Measurements from ENCODE around the gene GRAP2. TPM values are rescaled to one million over a fixed set of nuclear protein-coding genes. Genes with fewer than 3 reads are reported as not detected.
A peak's percentile ranks its signal among the peaks of the same experiment; 100 is the strongest.

GRAP2 gene
- total RNA-seq, 3 donors from 2014 or later (not counting 1 experiment from before 2014, with no cell fraction given) = 65.1 to 97.3 (median 92.2) TPM

GRCh38 chr22:39935612-39936011, 34.7 kb downstream of the GRAP2 start:
- no peak overlapping the region for H3K27ac ChIP-seq (ENCODE audit: low read length)

GRCh38 chr22:39936523-39937145, 35.8 kb downstream of the GRAP2 start:
- Mint-ChIP-seq H3K4me3 (peak overlapping the region; percentile 41), H3K36me3 (no peaks in the 10 kb centered on the region), H3K9me3 (no peaks in the 10 kb centered on the region), H3K27ac (peak overlapping the region; percentile 68 to 72), H3K27me3 (ENCODE audit: low read depth in 2 of 2) (no peaks in the 10 kb centered on the region), H3K4me1 (peaks cover 80 to 81% of the 10 kb centered on the region in 2 donors)
- DNase-seq (no peak), ATAC-seq (no peak)
- H3K27me3 ChIP-seq (ENCODE audit: control insufficient read depth, insufficient read depth, low read length) = no peaks in the 10 kb centered on the region
- peak overlapping the region; percentile 34 for H3K27ac ChIP-seq (ENCODE audit: low read length)
- no peaks in the 10 kb centered on the region for H3K9me3 ChIP-seq (ENCODE audit: control insufficient read depth, insufficient read depth, low read length)
- whole genome bisulfite sequencing (ENCODE audit: insufficient coverage) = 52% methylated on average over 6 of the region's 6 CpGs
- H3K36me3 ChIP-seq (ENCODE audit: control insufficient read depth, insufficient read depth, low read length) = no peaks in the 10 kb centered on the region
- intact Hi-C loops (cut with micrococcal nuclease) = no loop called here
- no peak overlapping the region for H3K4me3 ChIP-seq (ENCODE audit: low read length)
- no peak for TF ChIP-seq CTCF (IDR thresholded peaks at IDR 0.05)
- peaks cover 57% of the 10 kb centered on the region for H3K4me1 ChIP-seq (ENCODE audit: control insufficient read depth, insufficient read depth, low read length)

More at GRCh38 chr22:39935612-39936011, 34.7 kb downstream of the GRAP2 start:
- Mint-ChIP-seq H3K27ac (peak overlapping the region; percentile 68 to 72), H3K4me3 (peak overlapping the region; percentile 51), H3K9me3 (no peaks in the 10 kb centered on the region), H3K36me3 (no peaks in the 10 kb centered on the region), H3K4me1 (peaks cover 74 to 76% of the 10 kb centered on the region in 2 donors), H3K27me3 (ENCODE audit: low read depth in 2 of 2) (no peaks in the 10 kb centered on the region)
- no peak for ATAC-seq
- peaks cover 61% of the 10 kb centered on the region for H3K4me1 ChIP-seq (ENCODE audit: control insufficient read depth, insufficient read depth, low read length)
- TF ChIP-seq CTCF (IDR thresholded peaks at IDR 0.05) = no peak
- H3K36me3 ChIP-seq (ENCODE audit: control insufficient read depth, insufficient read depth, low read length) = no peaks in the 10 kb centered on the region
- DNase-seq = peak in 1 of 2 donors; percentile 60
- 72% methylated on average over 6 of the region's 6 CpGs for WGBS (ENCODE audit: insufficient coverage)
- H3K4me3 ChIP-seq (ENCODE audit: low read length) = no peak overlapping the region
- H3K27me3 ChIP-seq (ENCODE audit: control insufficient read depth, insufficient read depth, low read length) = no peaks in the 10 kb centered on the region
- intact Hi-C loops (cut with micrococcal nuclease) = no loop called here
- H3K9me3 ChIP-seq (ENCODE audit: control insufficient read depth, insufficient read depth, low read length) = no peaks in the 10 kb centered on the region

GRCh38 chr22:39937906-39938305, 37.0 kb downstream of the GRAP2 start:
- H3K9me3 ChIP-seq (ENCODE audit: control insufficient read depth, insufficient read depth, low read length) = no peaks in the 10 kb centered on the region
- ATAC-seq = peak in 1 of 3 donors; percentile 32
- no peak for TF ChIP-seq CTCF (IDR thresholded peaks at IDR 0.05)
- H3K9me3 Mint-ChIP-seq = no peaks in the 10 kb centered on the region
- no peaks in the 10 kb centered on the region for H3K36me3 ChIP-seq (ENCODE audit: control insufficient read depth, insufficient read depth, low read length)
- no peak overlapping the region for H3K27ac ChIP-seq (ENCODE audit: low read length)
- no peak overlapping the region for H3K4me3 Mint-ChIP-seq
- peaks cover 83 to 84% of the 10 kb centered on the region in 2 donors for H3K4me1 Mint-ChIP-seq
- H3K27me3 ChIP-seq (ENCODE audit: control insufficient read depth, insufficient read depth, low read length) = no peaks in the 10 kb centered on the region
- H3K27me3 Mint-ChIP-seq (ENCODE audit: low read depth in 2 of 2) = no peaks in the 10 kb centered on the region
- H3K4me1 ChIP-seq (ENCODE audit: control insufficient read depth, insufficient read depth, low read length) = peaks cover 46% of the 10 kb centered on the region
- H3K27ac Mint-ChIP-seq = peak overlapping the region; percentile 68 to 72
- DNase-seq = peak in 1 of 2 donors; percentile 75
- WGBS (ENCODE audit: insufficient coverage) = 65% methylated on average over 3 of the region's 3 CpGs
- H3K4me3 ChIP-seq (ENCODE audit: low read length) = no peak overlapping the region
- H3K36me3 Mint-ChIP-seq = no peaks in the 10 kb centered on the region
- intact Hi-C loops (cut with micrococcal nuclease) = no loop called here

Data from natural killer cell (primary cell).